Activated naive CD4-positive, alpha-beta T cell treated with anti-CD3 and anti-CD28 coated beads, Interleukin-2, amount 50 U/mL, for 16 hours (primary cell): ENCODE results near the gene KATNAL1.

ENCODE experiments used
- DNase-seq: peaks from one replicate; pipeline ENCODE4 v3.0.0-alpha.2; 2020

The KATNAL1 gene

GRCh38 chr13:30307194-30307970 is at the start of gene KATNAL1:
KATNAL1 (minus strand) TSS chr13:30307551; CDS start chr13:30283777, 23,774 bp downstream.
- peak; percentile 71 for DNase-seq

DNA sequence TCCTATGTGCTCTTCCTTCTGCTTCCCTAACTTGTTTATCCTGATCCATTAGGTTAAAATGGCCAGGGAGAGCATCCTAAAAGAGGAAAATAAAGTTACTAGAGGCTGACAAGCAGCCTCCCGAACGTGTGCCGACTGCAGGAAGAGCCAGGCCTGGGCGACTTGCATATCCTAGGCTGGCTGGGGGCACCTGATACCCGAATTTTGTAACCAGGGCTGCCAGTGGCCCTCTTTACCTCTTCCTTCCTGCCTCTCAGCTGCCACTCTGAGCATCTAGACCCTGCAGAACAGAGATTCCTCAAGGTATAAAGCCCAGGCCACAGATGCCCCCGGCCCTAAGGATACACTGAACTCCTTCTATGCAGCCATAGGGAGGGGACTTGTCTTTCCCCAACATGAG is 48.5 kb upstream of the KATNAL1 start:
- DNase-seq, result no peak

DNA sequence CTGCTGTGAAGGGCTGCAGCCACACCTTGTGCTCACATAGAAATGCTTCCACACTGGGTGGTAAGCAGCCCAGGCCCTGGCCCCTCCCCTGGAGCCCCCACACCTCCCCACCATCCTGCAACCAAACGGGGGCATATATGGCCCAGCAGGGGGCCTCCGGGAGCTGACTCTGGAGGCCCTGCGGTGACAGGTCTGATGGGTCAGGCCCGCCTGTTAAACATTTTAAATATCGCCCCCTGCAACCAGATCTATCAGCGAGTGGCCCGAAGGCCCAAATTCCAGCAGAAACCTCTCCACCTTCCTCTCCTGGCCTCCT is 48.0 kb upstream of the KATNAL1 start:
- DNase-seq, result peak; percentile 44

GRCh38 chr13:30354493-30355383 is 47.4 kb upstream of the KATNAL1 start:
- no peak for DNase-seq

DNA sequence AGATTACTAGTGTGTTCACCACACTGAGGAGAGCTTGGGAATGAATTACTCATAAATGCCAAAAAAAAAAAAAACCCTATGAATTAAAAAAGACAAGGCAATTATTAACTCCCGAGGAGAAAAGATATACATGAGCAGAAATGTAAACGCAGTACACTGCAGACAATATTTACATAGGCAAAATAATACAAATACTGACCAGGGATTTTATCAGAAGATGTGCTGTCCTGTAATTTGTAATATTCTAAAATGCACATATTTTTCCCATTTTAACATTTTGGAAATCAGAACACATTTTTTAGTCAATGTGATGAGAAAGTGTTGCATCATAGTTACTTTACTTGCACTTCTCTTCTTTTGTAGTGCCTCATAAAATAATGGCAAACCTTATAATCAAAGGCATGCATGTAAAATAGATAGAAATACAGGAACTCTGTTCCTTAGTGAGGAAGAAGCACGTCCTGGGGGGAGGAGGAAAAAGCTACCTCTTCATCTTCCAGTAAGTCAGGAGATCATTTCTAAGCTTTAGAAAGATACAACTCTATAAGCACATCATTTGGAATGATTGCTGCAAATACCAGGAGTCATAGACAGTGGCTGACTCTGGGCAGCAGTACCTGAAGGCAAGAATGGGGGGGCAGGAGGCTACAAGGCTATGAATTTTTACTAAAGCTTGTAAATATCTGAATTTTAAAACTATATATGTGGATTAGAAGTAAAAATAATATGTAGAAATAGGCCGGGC is 46.3 kb upstream of the KATNAL1 start:
- no peak for DNase-seq

DNA sequence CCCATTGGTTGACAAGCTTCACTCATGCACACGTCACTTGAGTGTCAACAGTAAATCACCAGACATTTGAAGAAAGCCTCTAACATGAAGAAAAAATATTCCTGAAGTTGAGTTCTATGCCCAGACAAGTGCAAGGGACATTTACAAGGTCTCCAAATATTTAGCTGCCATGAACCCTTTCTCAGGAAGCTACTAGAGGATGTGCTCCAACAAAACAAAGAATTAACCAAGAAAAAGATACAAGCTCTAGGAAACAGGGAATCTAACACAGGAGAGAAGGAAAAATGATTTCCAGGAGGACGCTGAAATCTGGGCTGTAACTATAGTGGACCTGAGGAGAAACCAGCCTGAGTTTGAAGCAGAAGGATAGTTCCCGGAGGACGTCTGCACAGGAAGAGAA is 45.7 kb upstream of the KATNAL1 start:
- DNase-seq, result no peak

DNA sequence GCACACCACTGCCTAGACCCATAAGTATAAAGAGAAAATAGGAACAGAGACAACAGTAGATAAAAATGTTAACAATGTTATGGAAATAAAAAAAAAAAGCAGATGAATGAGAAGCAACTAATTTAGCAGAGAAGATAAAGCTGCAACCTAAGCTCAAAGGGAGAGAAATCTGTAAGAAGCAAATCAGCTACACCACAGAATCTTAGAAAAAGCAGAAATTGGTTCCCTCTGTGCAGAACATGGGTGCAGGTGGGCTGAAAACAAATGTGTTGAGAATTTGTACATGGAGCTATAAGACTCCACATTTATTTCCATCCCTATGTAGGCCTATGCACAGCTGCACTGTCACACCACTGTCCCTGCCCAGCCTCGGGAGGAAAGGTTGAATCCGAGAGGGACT is 44.8 kb upstream of the KATNAL1 start:
- no peak for DNase-seq

- no peak for DNase-seq
Measured at GRCh38 chr13:30346789-30347167, 39.4 kb upstream of the KATNAL1 start.

DNA sequence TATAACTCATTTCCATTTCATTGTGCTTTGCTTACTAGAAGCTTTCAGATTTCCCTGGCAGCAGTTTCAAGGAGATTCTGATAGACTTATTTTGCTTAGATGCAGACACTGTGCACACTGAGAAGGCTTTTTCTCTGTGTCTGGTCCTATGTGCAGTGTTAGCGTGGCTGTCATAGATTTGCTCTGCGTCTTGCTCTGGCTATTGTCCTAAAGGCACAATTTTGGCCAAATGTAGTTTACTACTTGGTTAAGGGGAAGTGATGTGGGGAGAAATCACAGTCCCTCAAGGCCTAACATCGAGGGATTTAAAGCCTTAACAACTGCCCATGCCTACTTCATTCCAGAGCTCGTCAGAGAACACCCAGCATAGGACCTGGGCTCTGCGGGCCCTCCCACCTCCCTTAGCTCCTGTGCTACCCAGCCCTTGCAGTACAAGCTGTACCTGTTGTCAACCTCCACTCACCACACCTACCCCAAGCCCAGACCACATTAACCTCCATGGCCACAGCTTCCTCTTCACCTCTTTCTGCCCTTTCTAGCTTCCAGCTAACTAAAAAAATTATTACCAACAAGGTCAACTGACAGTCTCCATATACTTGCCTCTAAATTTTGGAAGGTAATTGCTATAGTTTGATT is 38.9 kb upstream of the KATNAL1 start:
- peak; percentile 26 for DNase-seq

GRCh38 chr13:30345426-30346100 is 38.2 kb upstream of the KATNAL1 start:
- no peak for DNase-seq

- DNase-seq, result no peak
Measured at GRCh38 chr13:30341815-30342570, 34.6 kb upstream of the KATNAL1 start.

- DNase-seq, result no peak
Measured at GRCh38 chr13:30340331-30341250, 33.2 kb upstream of the KATNAL1 start.

DNA sequence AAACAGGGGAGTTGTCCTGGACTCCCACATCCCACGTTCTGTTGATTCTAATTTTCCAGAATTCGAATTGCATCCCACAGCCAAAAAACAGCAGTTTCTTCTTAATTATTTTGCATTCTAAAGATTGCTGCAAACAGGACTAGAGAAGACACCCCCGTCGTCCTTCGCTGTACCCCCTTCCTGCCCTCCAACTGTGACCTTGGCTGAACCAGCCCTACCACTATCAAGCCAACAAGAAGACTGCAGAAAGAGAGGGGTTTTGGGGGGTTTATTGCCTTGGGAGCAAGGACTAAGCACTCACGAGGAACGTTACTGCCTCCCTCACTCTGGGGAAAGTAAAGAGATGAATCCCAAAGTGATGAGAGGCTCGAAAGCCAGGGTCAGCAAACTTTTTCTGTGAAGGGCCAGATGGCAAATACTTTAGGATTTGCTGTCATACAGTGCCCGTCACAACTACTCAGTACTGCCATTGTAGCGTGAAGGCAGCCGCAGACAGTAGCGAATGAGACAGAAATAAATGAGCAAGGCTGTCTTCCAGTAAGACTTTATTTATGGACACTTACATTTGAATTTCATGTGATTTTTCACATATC is 32.5 kb upstream of the KATNAL1 start:
- no peak for DNase-seq

DNA sequence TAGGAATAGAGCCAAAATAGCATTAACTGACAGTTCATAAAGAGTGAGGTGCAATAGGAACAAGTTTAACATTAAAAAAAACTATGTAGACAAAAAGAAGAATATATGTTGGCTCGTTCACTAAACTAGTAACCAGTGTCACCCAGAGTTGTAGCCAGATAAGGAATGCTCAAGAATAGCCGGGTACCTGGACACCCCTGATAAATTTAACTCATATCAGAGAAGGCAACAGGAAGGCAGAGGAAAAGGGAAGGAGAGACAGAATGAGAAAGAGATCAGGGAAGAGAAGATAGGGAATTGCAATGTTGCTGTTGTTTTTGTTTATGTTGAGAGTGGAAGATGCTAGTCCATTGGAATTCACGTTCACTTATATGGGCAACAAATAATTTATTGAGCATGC is 31.6 kb upstream of the KATNAL1 start:
- no peak for DNase-seq

GRCh38 chr13:30338331-30338851 is 31.0 kb upstream of the KATNAL1 start:
- DNase-seq, result no peak

DNA sequence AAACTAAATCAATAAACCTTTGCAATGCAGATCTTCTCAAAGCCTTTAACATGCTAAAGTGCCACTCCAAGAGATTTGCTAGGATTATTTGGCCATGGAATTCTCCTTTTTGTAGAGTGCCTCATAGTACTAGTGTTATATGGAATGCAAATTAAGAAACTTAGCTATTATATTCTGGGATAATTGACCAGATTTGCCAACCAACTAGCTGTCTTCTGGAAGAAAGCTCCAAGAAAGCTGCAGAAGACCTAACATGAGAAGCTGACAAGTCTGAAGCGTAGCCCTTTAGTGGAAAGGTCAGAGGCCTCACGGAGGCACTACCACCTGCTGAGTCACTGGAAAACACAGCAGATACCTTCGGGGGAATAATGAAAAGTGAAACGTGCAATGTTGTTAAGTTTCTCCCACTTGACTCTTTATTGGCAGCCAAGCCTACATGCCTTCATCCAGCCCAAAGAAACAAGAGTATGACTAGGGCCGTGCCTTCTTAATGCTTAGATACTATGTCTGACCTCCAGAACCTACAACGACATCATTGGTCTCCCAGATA is 29.8 kb upstream of the KATNAL1 start:
- DNase-seq, result no peak

- no peak for DNase-seq
Measured at GRCh38 chr13:30334663-30335386, 27.5 kb upstream of the KATNAL1 start.

GRCh38 chr13:30333616-30334015 is 26.3 kb upstream of the KATNAL1 start:
- no peak for DNase-seq
